HFF-Myc (cell line): ENCODE measurements around the gene MIPEP.

ENCODE experiments used
- DNase-seq: peaks from one replicate; pipeline ENCODE4 v3.0.0-alpha.2; 2011; ENCODE audit warnings: low read depth; ENCODE audit errors: extremely low read depth
- H3K4me3 ChIP-seq: replicated peaks from 2 replicates; pipeline ENCODE4 v1.5.1; 2011; ENCODE audit warnings: low read depth, mild to moderate bottlenecking, control low read depth, low read length
- CTCF ChIP-seq: IDR thresholded peaks from 2 replicates; pipeline ENCODE4 v1.5.1; 2012; ENCODE audit warnings: mild to moderate bottlenecking, low read depth, low read length, control low read depth; ENCODE audit errors: missing control alignments

Gene MIPEP

GRCh38 chr13:23919006-23919405 lies 29.8 kb upstream of the MIPEP start:
- H3K4me3 ChIP-seq, result no peak overlapping the region
- no peak for TF ChIP-seq CTCF
- DNase-seq, result no peak

GRCh38 chr13:23918208-23918607 lies 29.0 kb upstream of the MIPEP start:
- no peak overlapping the region for H3K4me3 ChIP-seq
- no peak for DNase-seq
- no peak for TF ChIP-seq CTCF

- DNase-seq, result no peak
- no peak overlapping the region for H3K4me3 ChIP-seq
- TF ChIP-seq CTCF, result no peak
Measured at GRCh38 chr13:23915308-23915707, 26.1 kb upstream of the MIPEP start.

GRCh38 chr13:23912469-23912868 lies 23.3 kb upstream of the MIPEP start:
- H3K4me3 ChIP-seq, result no peak overlapping the region
- no peak for DNase-seq
- TF ChIP-seq CTCF, result no peak

- H3K4me3 ChIP-seq, result no peak overlapping the region
- DNase-seq, result no peak
- TF ChIP-seq CTCF, result no peak
Measured at GRCh38 chr13:23909606-23910005, 20.4 kb upstream of the MIPEP start.

- DNase-seq, result no peak
- TF ChIP-seq CTCF, result no peak
- H3K4me3 ChIP-seq, result no peak overlapping the region
Measured at GRCh38 chr13:23905766-23906165, 16.6 kb upstream of the MIPEP start.

GRCh38 chr13:23903906-23904280 lies 14.7 kb upstream of the MIPEP start:
- TF ChIP-seq CTCF, result no peak
- no peak for DNase-seq
- H3K4me3 ChIP-seq, result no peak overlapping the region
